AG04450 (cell line): ENCODE results near the gene GCC2. TPM values are rescaled to one million over a fixed set of nuclear protein-coding genes. Genes with fewer than 3 reads are reported as not detected.

Experiments used
- CTCF ChIA-PET: fragments of 300-600, 350-600 bp; formaldehyde crosslinking; extraction: SDS; loops from one replicate; lab custom pipeline; 2022; ENCODE audit warnings: antibody characterized with exemption, inconsistent platforms; lab: Charles Lee
- POLR2A ChIA-PET: fragments of 350-600 bp; formaldehyde crosslinking; extraction: SDS; loops from one replicate; lab custom pipeline; 2021; ENCODE audit warnings: antibody characterized with exemption, inconsistent platforms; lab: Yijun Ruan, JAX
- DNase-seq: peaks from one replicate; pipeline ENCODE4 v3.0.0-alpha.2; 2011; ENCODE audit warnings: low read depth, low spot score
- H3K27ac ChIP-seq: one replicate; pipeline ENCODE4 v1.5.1; 2012; ENCODE audit warnings: low read depth, low read length, control low read depth
- H3K27me3 ChIP-seq: one replicate; pipeline ENCODE4 v1.6.0; 2012; ENCODE audit warnings: low read length; ENCODE audit not compliant: control insufficient read depth, insufficient read depth
- H3K4me3 ChIP-seq: 2 replicates; pipeline ENCODE4 v1.5.1; 2011; ENCODE audit warnings: mild to moderate bottlenecking, low read depth, low read length, control low read depth
- H3K9me3 ChIP-seq: 2 replicates; pipeline ENCODE4 v1.5.1; 2012; ENCODE audit warnings: low read length; ENCODE audit not compliant: control insufficient read depth, insufficient read depth
- polyA plus RNA-seq: library from polyadenylated mRNA; depleted of rRNA; stranded (reverse); fragments of >200 nt; gene quantifications from 2 replicates; pipeline ENCODE4 v1.2.3, GENCODE V29; 2011
- TF ChIP-seq, protein P1 (sequence below): IDR thresholded peaks from 2 replicates; pipeline ENCODE4 v1.5.1; 2011; ENCODE audit warnings: low read depth, low read length, control low read depth, inconsistent platforms

GCC2 gene
- polyA plus RNA-seq, 1 experiment, result 19.5 TPM

DNA sequence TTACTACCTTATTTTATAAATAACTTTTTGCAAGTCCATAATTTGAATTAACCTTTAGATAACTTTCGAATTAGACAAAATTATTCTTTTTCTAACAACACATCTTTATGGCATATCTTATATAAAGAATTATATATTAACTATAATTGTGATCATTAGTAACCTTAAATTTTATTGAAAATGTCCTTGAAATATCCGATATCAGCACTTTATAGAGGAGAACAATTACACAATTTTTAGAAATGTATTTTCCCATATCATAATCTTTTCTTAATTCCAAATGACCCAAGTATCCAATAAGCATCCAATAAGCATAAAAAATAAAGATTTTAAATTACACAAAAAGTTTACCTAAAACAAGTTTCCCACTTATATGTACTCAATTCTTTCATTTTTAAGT is 7.3 kb upstream of the GCC2 start:
- no peak for DNase-seq
- Histone ChIP-seq H3K27ac (no peak overlapping the region), H3K27me3 (no peaks in the 10 kb centered on the region), H3K9me3 (no peaks in the 10 kb centered on the region), H3K4me3 (no peak overlapping the region)
- ChIA-PET POLR2A (no interaction called here), CTCF (no interaction called here)
- TF ChIP-seq, protein P1, sequence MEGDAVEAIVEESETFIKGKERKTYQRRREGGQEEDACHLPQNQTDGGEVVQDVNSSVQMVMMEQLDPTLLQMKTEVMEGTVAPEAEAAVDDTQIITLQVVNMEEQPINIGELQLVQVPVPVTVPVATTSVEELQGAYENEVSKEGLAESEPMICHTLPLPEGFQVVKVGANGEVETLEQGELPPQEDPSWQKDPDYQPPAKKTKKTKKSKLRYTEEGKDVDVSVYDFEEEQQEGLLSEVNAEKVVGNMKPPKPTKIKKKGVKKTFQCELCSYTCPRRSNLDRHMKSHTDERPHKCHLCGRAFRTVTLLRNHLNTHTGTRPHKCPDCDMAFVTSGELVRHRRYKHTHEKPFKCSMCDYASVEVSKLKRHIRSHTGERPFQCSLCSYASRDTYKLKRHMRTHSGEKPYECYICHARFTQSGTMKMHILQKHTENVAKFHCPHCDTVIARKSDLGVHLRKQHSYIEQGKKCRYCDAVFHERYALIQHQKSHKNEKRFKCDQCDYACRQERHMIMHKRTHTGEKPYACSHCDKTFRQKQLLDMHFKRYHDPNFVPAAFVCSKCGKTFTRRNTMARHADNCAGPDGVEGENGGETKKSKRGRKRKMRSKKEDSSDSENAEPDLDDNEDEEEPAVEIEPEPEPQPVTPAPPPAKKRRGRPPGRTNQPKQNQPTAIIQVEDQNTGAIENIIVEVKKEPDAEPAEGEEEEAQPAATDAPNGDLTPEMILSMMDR, result no peak

DNA sequence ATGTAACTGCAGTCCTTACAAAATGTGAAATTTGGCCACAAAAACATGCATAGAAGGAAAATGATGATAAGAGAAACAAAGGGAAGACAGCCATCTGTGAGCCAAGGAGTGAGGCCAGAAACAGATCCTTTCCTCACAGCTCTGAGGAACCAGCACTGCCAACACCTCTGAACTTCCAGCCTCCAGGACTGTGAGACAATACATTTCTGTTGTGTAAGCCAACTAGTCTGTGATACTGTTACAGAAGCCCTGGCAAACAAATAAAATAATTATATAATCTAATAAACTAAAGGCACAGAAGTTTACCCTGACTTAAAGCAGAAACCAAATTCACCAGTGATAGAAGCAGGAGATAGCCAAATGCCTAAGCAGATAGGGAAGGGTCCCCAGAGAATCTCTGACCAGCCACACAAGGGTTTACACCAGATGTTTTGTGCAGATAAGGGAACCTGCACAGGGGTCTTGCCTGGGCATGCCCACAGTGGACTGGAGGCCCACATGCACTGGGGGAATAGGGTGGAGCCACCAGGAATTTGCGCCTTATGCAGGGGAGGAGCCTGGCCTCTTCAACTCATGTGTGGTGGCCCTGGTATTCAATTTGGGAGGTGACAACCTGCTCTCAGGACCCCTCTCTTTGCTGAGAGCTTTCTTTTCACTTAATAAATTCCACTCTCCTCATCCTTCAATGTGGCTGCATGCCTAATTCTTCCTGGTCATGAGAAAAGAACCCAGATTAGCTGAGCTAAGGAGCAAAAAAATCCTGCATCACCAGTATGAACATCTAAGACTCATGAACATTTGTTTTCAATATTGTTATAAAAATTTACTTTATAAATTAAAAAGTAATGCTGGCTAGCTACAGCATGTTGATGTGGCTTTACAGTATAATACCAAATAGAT is 3.8 kb upstream of the GCC2 start:
- TF ChIP-seq, protein P1, result no peak
- no peak for DNase-seq
- peaks cover 3% of the 10 kb centered on the region; the same call in 1 of the 2 replicates for H3K9me3 ChIP-seq
- no peak overlapping the region for H3K27ac ChIP-seq
- ChIA-PET CTCF (no interaction called here), POLR2A (no interaction called here)
- no peaks in the 10 kb centered on the region for H3K27me3 ChIP-seq
- no peak overlapping the region for H3K4me3 ChIP-seq

- H3K4me3 ChIP-seq, result no peak overlapping the region
- ChIA-PET CTCF (no interaction called here), POLR2A (no interaction called here)
- DNase-seq, result no peak
- no peaks in the 10 kb centered on the region for H3K27me3 ChIP-seq
- no peak overlapping the region for H3K27ac ChIP-seq
- H3K9me3 ChIP-seq, result peaks cover 3% of the 10 kb centered on the region; the same call in 1 of the 2 replicates
- TF ChIP-seq, protein P1, result no peak
Measured at GRCh38 chr2:108446703-108447102, 2.3 kb upstream of the GCC2 start.

DNA sequence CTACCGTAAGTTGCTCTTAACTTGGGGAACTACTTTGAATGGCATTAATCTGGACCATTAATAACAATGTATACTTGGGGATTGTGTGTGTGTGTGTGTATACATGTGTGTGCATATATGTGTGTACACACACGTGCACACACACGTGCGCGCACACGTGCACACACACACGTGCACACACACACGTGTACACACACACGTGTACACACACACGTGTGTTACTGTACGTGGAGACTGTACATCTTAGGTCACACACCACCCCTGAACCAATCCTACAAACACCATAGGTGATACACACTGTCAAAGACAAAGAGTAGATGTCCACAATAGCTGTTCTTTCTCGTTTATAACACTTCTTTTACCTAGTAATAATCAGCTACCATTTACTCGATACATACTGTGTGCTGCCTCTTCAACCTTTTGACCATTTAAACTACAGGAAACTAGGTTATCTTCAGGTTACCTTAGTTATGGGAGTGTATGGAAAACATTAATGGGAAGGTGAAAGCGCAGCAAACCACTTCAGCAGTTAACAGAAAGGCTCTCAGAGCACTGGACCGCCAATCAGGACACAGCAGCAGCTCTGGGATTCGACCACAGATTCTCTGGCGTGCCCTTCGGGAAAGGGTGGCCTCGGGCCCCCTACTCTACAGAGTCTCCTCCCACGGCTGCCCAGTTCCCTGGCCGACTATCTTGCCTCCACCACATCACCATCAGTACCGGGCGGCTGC is 894 bp upstream of the GCC2 start:
- CTCF ChIA-PET, result interaction anchor here (1.4 kb wide), 1 partner anchor 136 kb away, joined by 3 read pairs; no protein-coding TSS in a partner anchor
- H3K27me3 ChIP-seq, result no peaks in the 10 kb centered on the region
- POLR2A ChIA-PET, result interaction anchor here (0.7 to 1.4 kb wide), 4 partner anchors 38 to 139 kb away, joined by 3 to 6 read pairs (median 3); no protein-coding TSS in a partner anchor
- H3K4me3 ChIP-seq, result peak overlapping the region; percentile 88
- peaks cover 3% of the 10 kb centered on the region; the same call in 1 of the 2 replicates for H3K9me3 ChIP-seq
- TF ChIP-seq, protein P1, result no peak
- peak overlapping the region; percentile 92 for H3K27ac ChIP-seq
- DNase-seq, result no peak
